Endodermal cell (in vitro differentiated cells): ENCODE measurements around the gene EIF3M. TPM values are rescaled to one million over a fixed set of nuclear protein-coding genes. Genes with fewer than 3 reads are reported as not detected.

ENCODE experiments used
- DNase-seq: peaks from one replicate; pipeline ENCODE4 v3.0.0-alpha.2; 2017
- H3K27ac ChIP-seq: 2 replicates; pipeline ENCODE4 v1.5.1; 2013; ENCODE audit warnings: mild to moderate bottlenecking, low read depth, low read length, moderate library complexity
- H3K27me3 ChIP-seq: 2 replicates; pipeline ENCODE4 v1.6.1; 2013; ENCODE audit warnings: mild to moderate bottlenecking, low read length, moderate library complexity; ENCODE audit not compliant: insufficient read depth, control insufficient read depth, poor library complexity, severe bottlenecking
- H3K36me3 ChIP-seq: 2 replicates; pipeline ENCODE4 v1.7.0; 2013; ENCODE audit warnings: mild to moderate bottlenecking, low read length, moderate library complexity; ENCODE audit not compliant: control insufficient read depth, insufficient read depth
- H3K4me1 ChIP-seq: one replicate; pipeline ENCODE4 v1.7.0; 2013; ENCODE audit warnings: low read length; ENCODE audit not compliant: control insufficient read depth, insufficient read depth
- H3K4me3 ChIP-seq: 2 replicates; pipeline ENCODE4 v1.5.1; 2013; ENCODE audit warnings: mild to moderate bottlenecking, low read length, moderate library complexity
- H3K9ac ChIP-seq: 2 replicates; pipeline ENCODE4 v1.6.1; 2013; ENCODE audit warnings: mild to moderate bottlenecking, low read length, moderate library complexity; ENCODE audit not compliant: poor library complexity, severe bottlenecking; ENCODE audit errors: extremely low read depth
- H3K9me3 ChIP-seq: 2 replicates; pipeline ENCODE4 v1.6.1; 2013; ENCODE audit warnings: mild to moderate bottlenecking, low read length, moderate library complexity; ENCODE audit not compliant: control insufficient read depth
- H3K27ac Mint-ChIP-seq: 2 replicates; pipeline ENCODE4 v1.8.0; 2020; ENCODE audit warnings: mixed read lengths
- H3K27me3 Mint-ChIP-seq: 2 replicates; pipeline ENCODE4 v1.8.0; 2021; ENCODE audit warnings: mild to moderate bottlenecking, mixed read lengths; ENCODE audit not compliant: insufficient read depth
- H3K36me3 Mint-ChIP-seq: 2 replicates; pipeline ENCODE4 v1.8.0; 2020; ENCODE audit warnings: low read depth, mixed read lengths
- H3K4me1 Mint-ChIP-seq: 2 replicates; pipeline ENCODE4 v1.8.0; 2020; ENCODE audit warnings: mixed read lengths
- H3K4me3 Mint-ChIP-seq: 2 replicates; pipeline ENCODE4 v1.8.0; 2020; ENCODE audit warnings: mild to moderate bottlenecking, moderate library complexity, mixed read lengths
- H3K9me3 Mint-ChIP-seq: 2 replicates; pipeline ENCODE4 v1.8.0; 2020; ENCODE audit warnings: mild to moderate bottlenecking, mixed read lengths
- CTCF ChIP-seq: fragments of 200-600 bp; sonication (generic); conservative IDR thresholded peaks from 2 replicates; pipeline ENCODE4 v1.5.0; 2021; ENCODE audit warnings: antibody characterized with exemption, mild to moderate bottlenecking
- WGBS, 2 experiments: methylation state at CpG; one replicate each; pipeline versions ENCODE4 v1.1.5 to v1.1.7; 2013; ENCODE audit warnings: missing lambda C conversion rate in 2 of 2, mixed read lengths in 1 of 2; ENCODE audit not compliant: insufficient coverage in 1 of 2, insufficient read length in 1 of 2; 5-methylcytosine and 5-hydroxymethylcytosine counted together
- total RNA-seq, 2 donors: library from RNA; stranded (reverse); fragmentation: NEBNext Ultra II Directional in 1 of 2; extraction: Animal tissue kit (Norgen Biotek cat#: 25700) in 1 of 2; gene quantifications; 2 replicates in 1 of 2; 3 replicates in 1 of 2; pipeline ENCODE4 v1.2.1, GENCODE V29; 2021

Gene EIF3M
- total RNA-seq, 2 donors from 2014 or later = 237 to 269 TPM

- Histone ChIP-seq H3K27me3 (no peaks in the 10 kb centered on the region), H3K4me3 (no peak overlapping the region), H3K27ac (no peak overlapping the region), H3K4me1 (no peaks in the 10 kb centered on the region), H3K9me3 (no peaks in the 10 kb centered on the region), H3K9ac (no peak overlapping the region), H3K36me3 (no peaks in the 10 kb centered on the region)
- no peak for DNase-seq
- peaks cover 7% of the 10 kb centered on the region for H3K4me1 Mint-ChIP-seq
- H3K9me3 Mint-ChIP-seq = peaks cover 2% of the 10 kb centered on the region
- TF ChIP-seq CTCF = no peak
- no peak overlapping the region for H3K4me3 Mint-ChIP-seq
- 64 to 91% methylated on average over 1 to 2 of the region's 2 CpGs for WGBS, 2 experiments
- H3K27ac Mint-ChIP-seq = no peak overlapping the region
- H3K27me3 Mint-ChIP-seq = peaks cover 6% of the 10 kb centered on the region
- no peaks in the 10 kb centered on the region for H3K36me3 Mint-ChIP-seq
Measured at GRCh38 chr11:32575070-32575469, 8.6 kb upstream of the EIF3M start.

- H3K4me1 ChIP-seq = no peaks in the 10 kb centered on the region
Measured at GRCh38 chr11:32576456-32576855, 7.2 kb upstream of the EIF3M start.

GRCh38 chr11:32580967-32581366 lies 2.7 kb upstream of the EIF3M start:
- Histone ChIP-seq H3K27ac (no peak overlapping the region), H3K9ac (no peak overlapping the region), H3K9me3 (no peaks in the 10 kb centered on the region), H3K36me3 (no peaks in the 10 kb centered on the region), H3K4me3 (no peak overlapping the region), H3K27me3 (no peaks in the 10 kb centered on the region), H3K4me1 (no peaks in the 10 kb centered on the region)
- 87% methylated on average over 2 of the region's 2 CpGs; no CpG with 5 or more reads in 1 of the 2 experiments for WGBS, 2 experiments
- Mint-ChIP-seq H3K36me3 (peaks cover 2% of the 10 kb centered on the region), H3K9me3 (peaks cover 6% of the 10 kb centered on the region), H3K4me3 (no peak overlapping the region), H3K27ac (no peak overlapping the region), H3K27me3 (peaks cover 2% of the 10 kb centered on the region), H3K4me1 (peaks cover 16% of the 10 kb centered on the region)
- no peak for DNase-seq
- TF ChIP-seq CTCF = no peak

More at GRCh38 chr11:32576456-32576855, 7.2 kb upstream of the EIF3M start:
- Histone ChIP-seq H3K27ac (no peak overlapping the region), H3K9me3 (no peaks in the 10 kb centered on the region), H3K9ac (no peak overlapping the region), H3K36me3 (no peaks in the 10 kb centered on the region), H3K4me3 (no peak overlapping the region), H3K27me3 (no peaks in the 10 kb centered on the region)
- H3K9me3 Mint-ChIP-seq = peaks cover 2% of the 10 kb centered on the region
- no peaks in the 10 kb centered on the region for H3K36me3 Mint-ChIP-seq
- H3K4me3 Mint-ChIP-seq = no peak overlapping the region
- no peak overlapping the region for H3K27ac Mint-ChIP-seq
- no peak for DNase-seq
- TF ChIP-seq CTCF = no peak
- H3K27me3 Mint-ChIP-seq = no peaks in the 10 kb centered on the region
- H3K4me1 Mint-ChIP-seq = peaks cover 7% of the 10 kb centered on the region
- WGBS, 2 experiments = 92% methylated on average over 1 of the region's 1 CpG; no CpG with 5 or more reads in 1 of the 2 experiments
